ENCODE results near the gene CHD1L. TPM values are rescaled to one million over a fixed set of nuclear protein-coding genes. Genes with fewer than 3 reads are reported as not detected.
A peak's percentile ranks its signal among the peaks of the same experiment; 100 is the strongest.
"Not testable (repeated sequence)": the region's sequence is repeated elsewhere in the genome, so short reads cannot be mapped to it uniquely, and the experiment has no call there.

CHD1L gene
- total RNA-seq, 1 donor from 2014 or later = 8.0 TPM

GRCh38 chr1:147217141-147217540, 25.3 kb upstream of the CHD1L start:
- Histone ChIP-seq H3K36me3 (peaks cover 0 to 8% of the 10 kb centered on the region in 2 donors), H3K9me3 (no peaks in the 10 kb centered on the region), H3K27me3 (no peaks in the 10 kb centered on the region), H3K4me1 (no peaks in the 10 kb centered on the region), H3K27ac (no peak overlapping the region), H3K4me3 (no peak overlapping the region)
- no peak for DNase-seq (ENCODE audit: low spot score in 2 of 2)
- no peak for TF ChIP-seq CTCF (IDR thresholded peaks at IDR 0.05)
- intact Hi-C loops (cut with DNase I) = no loop called here

- H3K27ac ChIP-seq = no peak overlapping the region
- no peak overlapping the region for H3K4me3 ChIP-seq
- no peaks in the 10 kb centered on the region for H3K4me1 ChIP-seq
- DNase-seq (ENCODE audit: low spot score in 2 of 2) = no peak
- no peaks in the 10 kb centered on the region for H3K27me3 ChIP-seq
- TF ChIP-seq CTCF (IDR thresholded peaks at IDR 0.05) = no peak
- intact Hi-C loops (cut with DNase I) = no loop called here
- H3K36me3 ChIP-seq = no peaks in the 10 kb centered on the region
- H3K9me3 ChIP-seq = no peaks in the 10 kb centered on the region
These were observed 23.9 kb upstream of the CHD1L start for GRCh38 chr1:147218606-147219005.

GRCh38 chr1:147223740-147224615, 18.5 kb upstream of the CHD1L start:
- peak overlapping the region; percentile 19 to 78 for H3K27ac ChIP-seq
- intact Hi-C loops (cut with DNase I) = loop anchor here (2.0 kb wide), 1 partner anchor 51 kb away; the partner anchor contains the start of gene PRKAB2
- no peaks in the 10 kb centered on the region for H3K9me3 ChIP-seq
- H3K27me3 ChIP-seq = no peaks in the 10 kb centered on the region
- peak overlapping the region in 1 of 2 donors; percentile 74 for H3K4me3 ChIP-seq
- no peak for DNase-seq (ENCODE audit: low spot score in 2 of 2)
- H3K4me1 ChIP-seq = no peaks in the 10 kb centered on the region
- no peak for TF ChIP-seq CTCF (IDR thresholded peaks at IDR 0.05)
- no peaks in the 10 kb centered on the region for H3K36me3 ChIP-seq

GRCh38 chr1:147225193-147225730, 17.2 kb upstream of the CHD1L start, which contains the start of gene FMO5:
TSS of gene FMO5 (minus strand) at chr1:147225339. CDS start at chr1:147225029, 310 bp downstream.
- TF ChIP-seq CTCF (IDR thresholded peaks at IDR 0.05) = peak in 2 of 3 experiments; percentile 25 to 31
- Histone ChIP-seq H3K4me1 (no peaks in the 10 kb centered on the region), H3K27me3 (no peaks in the 10 kb centered on the region), H3K4me3 (peak within 1 kb of the TSS; percentile 74), H3K27ac (peak within 1 kb of the TSS; percentile 73 to 78), H3K9me3 (no peaks in the 10 kb centered on the region), H3K36me3 (no peaks in the 10 kb centered on the region)
- peak in 1 of 2 donors; percentile 82 for DNase-seq (ENCODE audit: low spot score in 2 of 2)
- intact Hi-C loops (cut with DNase I) = loop anchor here (2.0 kb wide), 1 partner anchor 52 kb away; the partner anchor contains the start of gene PRKAB2

- H3K27ac ChIP-seq; intact Hi-C loops (cut with DNase I); H3K9me3 ChIP-seq; DNase-seq (ENCODE audit: low spot score in 2 of 2); H3K36me3 ChIP-seq; H3K4me1 ChIP-seq; H3K27me3 ChIP-seq; H3K4me3 ChIP-seq: not testable (repeated sequence)
These were observed 11.5 kb upstream of the CHD1L start for GRCh38 chr1:147231032-147231431.

DNA sequence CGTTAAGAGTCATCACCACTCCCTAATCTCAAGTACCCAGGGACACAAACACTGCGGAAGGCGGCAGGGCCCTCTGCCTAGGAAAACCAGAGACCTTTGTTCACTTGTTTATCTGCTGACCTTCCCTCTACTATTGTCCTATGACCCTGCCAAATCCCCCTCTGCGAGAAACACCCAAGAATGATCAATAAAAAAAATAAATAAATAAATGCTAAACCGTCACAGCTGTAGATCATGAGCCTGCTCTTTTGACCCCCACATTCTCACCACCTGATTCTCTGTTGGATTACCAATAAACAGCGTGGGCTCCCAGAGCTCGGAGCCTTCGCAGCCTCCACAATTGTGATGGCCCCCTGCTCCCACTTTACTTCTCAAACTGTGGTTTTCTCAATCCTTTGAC, 8.6 kb upstream of the CHD1L start:
- H3K9me3 ChIP-seq; H3K27ac ChIP-seq; DNase-seq (ENCODE audit: low spot score in 2 of 2); intact Hi-C loops (cut with DNase I); H3K4me3 ChIP-seq; H3K27me3 ChIP-seq; H3K4me1 ChIP-seq; H3K36me3 ChIP-seq: not testable (repeated sequence)
